HFFc6 (cell line): ENCODE data around the gene WIPF2. TPM values are rescaled to one million over a fixed set of nuclear protein-coding genes. Genes with fewer than 3 reads are reported as not detected.
A peak's percentile ranks its signal among the peaks of the same experiment; 100 is the strongest.

ENCODE experiments used
- DNase-seq: peaks from one replicate; pipeline ENCODE4 v3.0.0-alpha.2; 2018
- H3K27ac Mint-ChIP-seq: 2 replicates; pipeline ENCODE4 v1.8.0; 2020; ENCODE audit warnings: mild to moderate bottlenecking, mixed read lengths
- H3K27me3 Mint-ChIP-seq: 2 replicates; pipeline ENCODE4 v1.8.0; 2021; ENCODE audit warnings: mild to moderate bottlenecking, moderate library complexity, mixed read lengths; ENCODE audit not compliant: insufficient read depth
- H3K36me3 Mint-ChIP-seq: 2 replicates; pipeline ENCODE4 v1.8.0; 2021; ENCODE audit warnings: low read depth, mixed read lengths
- H3K4me1 Mint-ChIP-seq: 2 replicates; pipeline ENCODE4 v1.8.0; 2020; ENCODE audit warnings: low read depth, mixed read lengths
- H3K4me3 Mint-ChIP-seq: 2 replicates; pipeline ENCODE4 v1.8.0; 2020; ENCODE audit warnings: mild to moderate bottlenecking, moderate library complexity, mixed read lengths
- H3K9me3 Mint-ChIP-seq: 2 replicates; pipeline ENCODE4 v1.8.0; 2020; ENCODE audit warnings: mild to moderate bottlenecking, mixed read lengths
- CTCF ChIP-seq: fragments of 200-600 bp; sonication (generic); IDR thresholded peaks from 2 replicates; pipeline ENCODE4 v1.5.0; 2021; ENCODE audit warnings: antibody characterized with exemption, mild to moderate bottlenecking
- total RNA-seq, 6 experiments: library from RNA; stranded (reverse); fragmentation: NEBNext Ultra II Directional; extraction: Animal tissue kit (Norgen Biotek cat#: 25700); gene quantifications; 2 replicates in 1 of 6; 3 replicates in 5 of 6; pipeline ENCODE4 v1.2.3, GENCODE V29; 2021

WIPF2 gene
- total RNA-seq, 6 experiments from 2014 or later = 24.8 to 33.5 (median 29.8) TPM

GRCh38 chr17:40325156-40326013 is 106.3 kb downstream of the WIPF2 start:
- Mint-ChIP-seq H3K36me3 (no peaks in the 10 kb centered on the region), H3K4me1 (peaks cover 82% of the 10 kb centered on the region), H3K9me3 (no peaks in the 10 kb centered on the region), H3K4me3 (no peak overlapping the region), H3K27ac (peak overlapping the region; percentile 64), H3K27me3 (peaks cover 1% of the 10 kb centered on the region; the same call in 1 of the 2 replicates)
- TF ChIP-seq CTCF = no peak
- DNase-seq = no peak

- Mint-ChIP-seq H3K4me3 (no peak overlapping the region), H3K27me3 (peaks cover 1% of the 10 kb centered on the region; the same call in 1 of the 2 replicates), H3K27ac (peak overlapping the region; percentile 28), H3K4me1 (peaks cover 82% of the 10 kb centered on the region), H3K36me3 (peaks cover 2% of the 10 kb centered on the region; the same call in 1 of the 2 replicates), H3K9me3 (no peaks in the 10 kb centered on the region)
- TF ChIP-seq CTCF = no peak
- no peak for DNase-seq
Observed at GRCh38 chr17:40326014-40326831, 107.1 kb downstream of the WIPF2 start.

GRCh38 chr17:40326832-40327199 is 107.7 kb downstream of the WIPF2 start:
- Mint-ChIP-seq H3K4me3 (no peak overlapping the region), H3K36me3 (peaks cover 6% of the 10 kb centered on the region; the same call in 1 of the 2 replicates), H3K27ac (no peak overlapping the region; the same call in 1 of the 2 replicates), H3K9me3 (no peaks in the 10 kb centered on the region), H3K4me1 (peaks cover 82% of the 10 kb centered on the region), H3K27me3 (peaks cover 1% of the 10 kb centered on the region; the same call in 1 of the 2 replicates)
- no peak for DNase-seq
- no peak for TF ChIP-seq CTCF

- DNase-seq = no peak
- H3K27ac Mint-ChIP-seq = peak overlapping the region; percentile 53
- no peak overlapping the region for H3K4me3 Mint-ChIP-seq
- peaks cover 82% of the 10 kb centered on the region for H3K4me1 Mint-ChIP-seq
- H3K27me3 Mint-ChIP-seq = peaks cover 1% of the 10 kb centered on the region; the same call in 1 of the 2 replicates
- no peaks in the 10 kb centered on the region for H3K9me3 Mint-ChIP-seq
- peaks cover 6% of the 10 kb centered on the region; the same call in 1 of the 2 replicates for H3K36me3 Mint-ChIP-seq
- no peak for TF ChIP-seq CTCF
Observed at GRCh38 chr17:40327244-40327729, 108.2 kb downstream of the WIPF2 start.

- DNase-seq = no peak
- peaks cover 82% of the 10 kb centered on the region for H3K4me1 Mint-ChIP-seq
Observed at GRCh38 chr17:40327735-40328385, 108.8 kb downstream of the WIPF2 start.

More at GRCh38 chr17:40327735-40328385, 108.8 kb downstream of the WIPF2 start:
- H3K4me3 Mint-ChIP-seq = no peak overlapping the region
- peaks cover 1% of the 10 kb centered on the region; the same call in 1 of the 2 replicates for H3K27me3 Mint-ChIP-seq
- H3K27ac Mint-ChIP-seq = no peak overlapping the region
- no peaks in the 10 kb centered on the region for H3K9me3 Mint-ChIP-seq
- no peak for TF ChIP-seq CTCF
- peaks cover 6% of the 10 kb centered on the region; the same call in 1 of the 2 replicates for H3K36me3 Mint-ChIP-seq
